Measurements from ENCODE around the gene ATG7. TPM values are rescaled to one million over a fixed set of nuclear protein-coding genes. Genes with fewer than 3 reads are reported as not detected.
"Not testable (repeated sequence)": the region's sequence is repeated elsewhere in the genome, so short reads cannot be mapped to it uniquely, and the experiment has no call there.

Gene ATG7
- total RNA-seq, 5 donors from 2014 or later (not counting 1 experiment from before 2014, with no cell fraction given), result 29.0 to 39.3 (median 37.4) TPM

GRCh38 chr3:11445193-11445592 is 173.0 kb downstream of the ATG7 start:
- CTCF ChIA-PET, result not testable (repeated sequence)

GRCh38 chr3:11445883-11446282 is 173.7 kb downstream of the ATG7 start:
- Histone ChIP-seq H3K27me3 (replicated peaks in 1 of 2; ENCODE audit: control insufficient read depth in 2 of 2, extremely low read depth in 1 of 2, insufficient read depth in 2 of 2, low read length in 1 of 2) (no peaks in the 10 kb centered on the region), H3K4me1 (ENCODE audit: control insufficient read depth in 1 of 2, extremely low read depth in 1 of 2, insufficient read depth in 2 of 2, low read length in 2 of 2) (no peaks in the 10 kb centered on the region), H3K27ac (ENCODE audit: low read length) (no peak overlapping the region), H3K4me3 (ENCODE audit: control insufficient read depth in 1 of 2, extremely low read depth in 1 of 2, low read length in 1 of 2) (no peak overlapping the region), H3K9me3 (no peaks in the 10 kb centered on the region), H3K36me3 (ENCODE audit: control insufficient read depth in 2 of 2, extremely low read depth in 1 of 2, insufficient read depth in 1 of 2, low read length in 1 of 2) (no peaks in the 10 kb centered on the region)
- WGBS (ENCODE audit: insufficient coverage), result no CpG with 5 or more reads among the region's 2 CpGs
- Mint-ChIP-seq H3K27ac (no peak overlapping the region), H3K36me3 (peaks cover 63% of the 10 kb centered on the region), H3K4me3 (no peak overlapping the region), H3K4me1 (no peaks in the 10 kb centered on the region), H3K27me3 (no peaks in the 10 kb centered on the region), H3K9me3 (no peaks in the 10 kb centered on the region)
- ATAC-seq (replicated peaks in 1 of 4) (no peak), DNase-seq (no peak)
- ChIA-PET CTCF (no interaction called here), POLR2A (no interaction called here)

More at GRCh38 chr3:11445193-11445592, 173.0 kb downstream of the ATG7 start:
- H3K36me3 ChIP-seq (ENCODE audit: control insufficient read depth in 2 of 2, extremely low read depth in 1 of 2, insufficient read depth in 1 of 2, low read length in 1 of 2); H3K27ac ChIP-seq (ENCODE audit: low read length); H3K27me3 ChIP-seq (replicated peaks in 1 of 2; ENCODE audit: control insufficient read depth in 2 of 2, extremely low read depth in 1 of 2, insufficient read depth in 2 of 2, low read length in 1 of 2); H3K4me3 Mint-ChIP-seq; H3K9me3 Mint-ChIP-seq; POLR2A ChIA-PET; ATAC-seq (replicated peaks in 1 of 4); H3K27ac Mint-ChIP-seq; H3K4me1 Mint-ChIP-seq; DNase-seq; H3K4me1 ChIP-seq (ENCODE audit: control insufficient read depth in 1 of 2, extremely low read depth in 1 of 2, insufficient read depth in 2 of 2, low read length in 2 of 2); H3K4me3 ChIP-seq (ENCODE audit: control insufficient read depth in 1 of 2, extremely low read depth in 1 of 2, low read length in 1 of 2); H3K27me3 Mint-ChIP-seq; H3K9me3 ChIP-seq: not testable (repeated sequence)
- 100% methylated on average over 1 of the region's 3 CpGs for WGBS (ENCODE audit: insufficient coverage)
- H3K36me3 Mint-ChIP-seq, result peaks cover 56% of the 10 kb centered on the region

GRCh38 chr3:11447584-11448200 is 175.5 kb downstream of the ATG7 start:
- CTCF ChIA-PET, result no interaction called here

GRCh38 chr3:11450015-11450414 is 177.8 kb downstream of the ATG7 start:
- Mint-ChIP-seq H3K4me1 (no peaks in the 10 kb centered on the region), H3K27ac (no peak overlapping the region), H3K27me3 (no peaks in the 10 kb centered on the region), H3K4me3 (no peak overlapping the region), H3K36me3 (peaks cover 46% of the 10 kb centered on the region), H3K9me3 (no peaks in the 10 kb centered on the region)
- Histone ChIP-seq H3K4me3 (ENCODE audit: control insufficient read depth in 1 of 2, extremely low read depth in 1 of 2, low read length in 1 of 2) (no peak overlapping the region), H3K9me3 (no peaks in the 10 kb centered on the region), H3K4me1 (ENCODE audit: control insufficient read depth in 1 of 2, extremely low read depth in 1 of 2, insufficient read depth in 2 of 2, low read length in 2 of 2) (no peaks in the 10 kb centered on the region), H3K27ac (ENCODE audit: low read length) (no peak overlapping the region), H3K27me3 (replicated peaks in 1 of 2; ENCODE audit: control insufficient read depth in 2 of 2, extremely low read depth in 1 of 2, insufficient read depth in 2 of 2, low read length in 1 of 2) (no peaks in the 10 kb centered on the region), H3K36me3 (ENCODE audit: control insufficient read depth in 2 of 2, extremely low read depth in 1 of 2, insufficient read depth in 1 of 2, low read length in 1 of 2) (no peaks in the 10 kb centered on the region)
- ATAC-seq (replicated peaks in 1 of 4) (no peak), DNase-seq (no peak)
- POLR2A ChIA-PET, result no interaction called here
- no CpG with 5 or more reads among the region's 2 CpGs for WGBS (ENCODE audit: insufficient coverage)
- CTCF ChIA-PET, result interaction anchor here in 1 of 2 donors (0.6 kb wide), 2 partner anchors 10 to 692 kb away, joined by 3 to 5 read pairs; no protein-coding TSS in a partner anchor

More at GRCh38 chr3:11447584-11448200, 175.5 kb downstream of the ATG7 start:
- no peaks in the 10 kb centered on the region for H3K27me3 ChIP-seq (replicated peaks in 1 of 2; ENCODE audit: control insufficient read depth in 2 of 2, extremely low read depth in 1 of 2, insufficient read depth in 2 of 2, low read length in 1 of 2)
- POLR2A ChIA-PET, result no interaction called here
- H3K9me3 ChIP-seq, result no peaks in the 10 kb centered on the region
- no peaks in the 10 kb centered on the region for H3K36me3 ChIP-seq (ENCODE audit: control insufficient read depth in 2 of 2, extremely low read depth in 1 of 2, insufficient read depth in 1 of 2, low read length in 1 of 2)
- Mint-ChIP-seq H3K9me3 (no peaks in the 10 kb centered on the region), H3K36me3 (peaks cover 59% of the 10 kb centered on the region), H3K4me1 (no peaks in the 10 kb centered on the region), H3K27me3 (no peaks in the 10 kb centered on the region), H3K4me3 (no peak overlapping the region), H3K27ac (no peak overlapping the region)
- no peak overlapping the region for H3K4me3 ChIP-seq (ENCODE audit: control insufficient read depth in 1 of 2, extremely low read depth in 1 of 2, low read length in 1 of 2)
- no peak overlapping the region for H3K27ac ChIP-seq (ENCODE audit: low read length)
- no peak for ATAC-seq (replicated peaks in 1 of 4)
- H3K4me1 ChIP-seq (ENCODE audit: control insufficient read depth in 1 of 2, extremely low read depth in 1 of 2, insufficient read depth in 2 of 2, low read length in 2 of 2), result no peaks in the 10 kb centered on the region
- no peak for DNase-seq
- no CpG with 5 or more reads among the region's 2 CpGs for WGBS (ENCODE audit: insufficient coverage)

GRCh38 chr3:11452312-11452711 is 180.1 kb downstream of the ATG7 start:
- Histone ChIP-seq H3K9me3 (no peaks in the 10 kb centered on the region), H3K27me3 (replicated peaks in 1 of 2; ENCODE audit: control insufficient read depth in 2 of 2, extremely low read depth in 1 of 2, insufficient read depth in 2 of 2, low read length in 1 of 2) (no peaks in the 10 kb centered on the region), H3K4me1 (ENCODE audit: control insufficient read depth in 1 of 2, extremely low read depth in 1 of 2, insufficient read depth in 2 of 2, low read length in 2 of 2) (no peaks in the 10 kb centered on the region), H3K27ac (ENCODE audit: low read length) (no peak overlapping the region), H3K4me3 (ENCODE audit: control insufficient read depth in 1 of 2, extremely low read depth in 1 of 2, low read length in 1 of 2) (no peak overlapping the region), H3K36me3 (ENCODE audit: control insufficient read depth in 2 of 2, extremely low read depth in 1 of 2, insufficient read depth in 1 of 2, low read length in 1 of 2) (no peaks in the 10 kb centered on the region)
- ChIA-PET POLR2A (no interaction called here), CTCF (no interaction called here)
- DNase-seq (no peak), ATAC-seq (replicated peaks in 1 of 4) (no peak)
- Mint-ChIP-seq H3K36me3 (peaks cover 40% of the 10 kb centered on the region), H3K4me1 (no peaks in the 10 kb centered on the region), H3K27me3 (no peaks in the 10 kb centered on the region), H3K4me3 (no peak overlapping the region), H3K9me3 (no peaks in the 10 kb centered on the region), H3K27ac (no peak overlapping the region)
- WGBS (ENCODE audit: insufficient coverage), result no CpG with 5 or more reads among the region's 5 CpGs

GRCh38 chr3:11452885-11453847 is 181.0 kb downstream of the ATG7 start:
- Mint-ChIP-seq H3K9me3 (no peaks in the 10 kb centered on the region), H3K27ac (no peak overlapping the region), H3K27me3 (no peaks in the 10 kb centered on the region), H3K4me3 (no peak overlapping the region), H3K4me1 (no peaks in the 10 kb centered on the region), H3K36me3 (peaks cover 40% of the 10 kb centered on the region)
- POLR2A ChIA-PET, result no interaction called here
- no peaks in the 10 kb centered on the region for H3K27me3 ChIP-seq (replicated peaks in 1 of 2; ENCODE audit: control insufficient read depth in 2 of 2, extremely low read depth in 1 of 2, insufficient read depth in 2 of 2, low read length in 1 of 2)
- no peak overlapping the region for H3K27ac ChIP-seq (ENCODE audit: low read length)
- H3K4me3 ChIP-seq (ENCODE audit: control insufficient read depth in 1 of 2, extremely low read depth in 1 of 2, low read length in 1 of 2), result no peak overlapping the region
- DNase-seq, result no peak
- no peaks in the 10 kb centered on the region for H3K36me3 ChIP-seq (ENCODE audit: control insufficient read depth in 2 of 2, extremely low read depth in 1 of 2, insufficient read depth in 1 of 2, low read length in 1 of 2)
- ATAC-seq (replicated peaks in 1 of 4), result no peak
- H3K9me3 ChIP-seq, result no peaks in the 10 kb centered on the region
- 95% methylated on average over 8 of the region's 14 CpGs for WGBS (ENCODE audit: insufficient coverage)
- H3K4me1 ChIP-seq (ENCODE audit: control insufficient read depth in 1 of 2, extremely low read depth in 1 of 2, insufficient read depth in 2 of 2, low read length in 2 of 2), result no peaks in the 10 kb centered on the region
- CTCF ChIA-PET, result no interaction called here

All from T-cell (primary cell).